Endothelial cell of umbilical vein (primary cell): ENCODE measurements around the gene MED25. TPM values are rescaled to one million over a fixed set of nuclear protein-coding genes. Genes with fewer than 3 reads are reported as not detected.
A peak's percentile ranks its signal among the peaks of the same experiment; 100 is the strongest.

Experiments used
- BruUV-seq: library from RNA; stranded (reverse); fragments of 400-500 nt; replicated peaks from 2 replicates; lab custom pipeline; 2021; lab: Mats Ljungman, UMichigan
- CTCF ChIA-PET: fragments of 300-600, 350-600 bp; sonication (Branson Sonifier 250); formaldehyde crosslinking; loops from one replicate; lab custom pipeline; 2021; ENCODE audit warnings: antibody characterized with exemption, inconsistent platforms; lab: Charles Lee
- POLR2A ChIA-PET: fragments of 300-600, 350-600 bp; sonication (Branson Sonifier 250); formaldehyde crosslinking; loops from one replicate; lab custom pipeline; 2021; ENCODE audit warnings: antibody characterized with exemption, inconsistent platforms; lab: Charles Lee
- DNase-seq: peaks from one replicate; pipeline ENCODE4 v3.0.0-alpha.2; 2011; ENCODE audit warnings: low read depth, low spot score
- FAIRE-seq: peaks from 2 replicates; lab custom pipeline; 2011; peaks lifted over from hg19 to GRCh38; lab: Jason Lieb, UNC
- H2AFZ ChIP-seq: 2 replicates; pipeline ENCODE4 v1.6.0; 2012; ENCODE audit warnings: low read depth, low read length, control low read depth, inconsistent platforms
- H3K27ac ChIP-seq: 2 replicates; pipeline ENCODE4 v1.5.1; 2011; ENCODE audit warnings: low read depth, mild to moderate bottlenecking, control low read depth, low read length, moderate library complexity; ENCODE audit not compliant: insufficient read depth
- H3K27me3 ChIP-seq, 2 experiments: 2 replicates each; pipeline versions ENCODE4 v1.6.0 to v1.6.1; 2011; ENCODE audit warnings: low read length in 2 of 2, mixed read lengths in 1 of 2; ENCODE audit not compliant: control insufficient read depth in 2 of 2, insufficient read depth in 2 of 2
- H3K36me3 ChIP-seq, 2 experiments: 2 replicates in 1 of 2; 3 replicates in 1 of 2; pipeline ENCODE4 v1.5.1; 2011; ENCODE audit warnings: low read length in 2 of 2, mild to moderate bottlenecking in 1 of 2, moderate library complexity in 1 of 2; ENCODE audit not compliant: control insufficient read depth in 2 of 2, insufficient read depth in 2 of 2; ENCODE audit errors: extremely low read depth in 1 of 2
- H3K4me1 ChIP-seq: 3 replicates; pipeline ENCODE4 v1.5.1; 2011; ENCODE audit warnings: mild to moderate bottlenecking, low read length; ENCODE audit not compliant: control insufficient read depth, insufficient read depth; ENCODE audit errors: extremely low read depth
- H3K4me2 ChIP-seq: 2 replicates; pipeline ENCODE4 v1.6.1; 2011; ENCODE audit warnings: low read length, control low read depth, mixed read lengths; ENCODE audit not compliant: insufficient read depth
- H3K4me3 ChIP-seq, 3 experiments: fragments of 200-600 bp in 1 of 3; sonication (generic), shearing (Covaris generic) in 1 of 3; replicated peaks in 1 of 3; 2 replicates each; pipeline ENCODE4 v1.5.1; 2011 to 2016; ENCODE audit warnings: control low read depth in 3 of 3, low read length in 3 of 3, mild to moderate bottlenecking in 2 of 3, inconsistent platforms in 1 of 3, low read depth in 1 of 3, moderate library complexity in 1 of 3; ENCODE audit not compliant: insufficient read depth in 1 of 3
- H3K79me2 ChIP-seq: 2 replicates; pipeline ENCODE4 v1.6.0; 2012; ENCODE audit warnings: low read length, inconsistent platforms; ENCODE audit not compliant: control insufficient read depth, insufficient read depth
- H3K9ac ChIP-seq: replicated peaks from 2 replicates; pipeline ENCODE3; 2011; ENCODE audit warnings: low read length, control low read depth; ENCODE audit not compliant: insufficient read depth; ENCODE audit errors: extremely low read depth
- H3K9me1 ChIP-seq: replicated peaks from 3 replicates; pipeline ENCODE4 v1.6.0; 2011; ENCODE audit warnings: mild to moderate bottlenecking, low read length; ENCODE audit not compliant: control insufficient read depth, insufficient read depth; ENCODE audit errors: extremely low read depth
- H3K9me3 ChIP-seq: replicated peaks from 2 replicates; pipeline ENCODE4 v1.5.1; 2012; ENCODE audit warnings: low read length, inconsistent platforms; ENCODE audit not compliant: control insufficient read depth, insufficient read depth
- H4K20me1 ChIP-seq: replicated peaks from 2 replicates; pipeline ENCODE3; 2011; ENCODE audit warnings: mild to moderate bottlenecking, low read length; ENCODE audit not compliant: control insufficient read depth, insufficient read depth; ENCODE audit errors: extremely low read depth
- CTCF ChIP-seq, 2 donors: IDR thresholded peaks; 1 replicate in 1 of 2; 2 replicates in 1 of 2; pipeline ENCODE4 v1.5.1; 2011; ENCODE audit warnings: low read length in 2 of 2, mild to moderate bottlenecking in 2 of 2, moderate library complexity in 2 of 2, control low read depth in 1 of 2, inconsistent platforms in 1 of 2, low read depth in 1 of 2; ENCODE audit not compliant: insufficient read depth in 1 of 2; ENCODE audit errors: extremely low read depth in 1 of 2
- EZH2 ChIP-seq: IDR thresholded peaks from 2 replicates; pipeline ENCODE4 v1.6.1; 2012; ENCODE audit warnings: borderline replicate concordance, low read depth, mild to moderate bottlenecking, moderate library complexity, low read length, inconsistent platforms; ENCODE audit not compliant: severe bottlenecking
- FOS ChIP-seq: IDR thresholded peaks from 2 replicates; pipeline ENCODE4 v1.6.1; 2011; ENCODE audit warnings: mild to moderate bottlenecking, low read length, moderate library complexity, borderline replicate concordance; ENCODE audit not compliant: insufficient read depth
- GATA2 ChIP-seq: IDR thresholded peaks from 2 replicates; pipeline ENCODE4 v1.7.0; 2011; ENCODE audit warnings: low read depth, mild to moderate bottlenecking, moderate library complexity, mixed read lengths, low read length; ENCODE audit not compliant: insufficient read length, insufficient read depth
- JUN ChIP-seq: IDR thresholded peaks from 2 replicates; pipeline ENCODE4 v1.6.1; 2011; ENCODE audit warnings: borderline replicate concordance, low read depth; ENCODE audit not compliant: insufficient read length, insufficient read depth
- MAX ChIP-seq: IDR thresholded peaks from 2 replicates; pipeline ENCODE4 v1.6.1; 2011; ENCODE audit not compliant: insufficient read depth, insufficient read length
- MYC ChIP-seq: IDR thresholded peaks from one replicate; pipeline ENCODE4 v1.6.1; 2011; ENCODE audit warnings: mild to moderate bottlenecking, low read depth, low read length
- POLR2A ChIP-seq: IDR thresholded peaks from 2 replicates; pipeline ENCODE4 v1.6.1; 2012; ENCODE audit warnings: low read depth, mild to moderate bottlenecking, control low read depth, low read length
- POLR2AphosphoS5 ChIP-seq: IDR thresholded peaks from 2 replicates; pipeline ENCODE4 v1.6.1; 2012; ENCODE audit warnings: low read depth, mild to moderate bottlenecking, control low read depth, low read length, moderate library complexity; ENCODE audit not compliant: insufficient read depth
- dilution Hi-C: fragments of 300-500 bp; cut with MboI; formaldehyde crosslinking; loops from one replicate; pipeline ENCODE4 v1.15.0; 2019; ENCODE audit warnings: low sequenced_read_pairs; ENCODE audit not compliant: extremely low pct_ligation_motif_present
- intact Hi-C: fragments of 100-400 bp; cut with micrococcal nuclease; formaldehyde crosslinking; loops from one replicate; pipeline ENCODE4 v1.10.0; 2022
- polyA plus RNA-seq, 4 experiments: library from polyadenylated mRNA; depleted of rRNA in 3 of 4; stranded (reverse) in 3 of 4; unstranded in 1 of 4; fragments of >200 nt; gene quantifications; 2 replicates each; pipeline versions ENCODE4 v1.2.1 to v1.2.3, GENCODE V29; 2011 to 2012; ENCODE audit warnings: missing spikeins in 1 of 4
- total RNA-seq: library from RNA; stranded (reverse); gene quantifications from 2 replicates; pipeline ENCODE4 v1.2.3, GENCODE V29; 2021

MED25 gene
- total and polyA plus RNA-seq, 2 donors (not counting 3 experiments of a cell fraction or from before 2014, with no cell fraction given): 31.7 to 62.9 TPM

- FAIRE-seq: peak; percentile 15
- POLR2A ChIA-PET: no interaction called here
- peak overlapping the region; percentile 93 for H3K27ac ChIP-seq
Measured at GRCh38 chr19:49812452-49812996, 5.6 kb upstream of the MED25 start.

More at GRCh38 chr19:49812452-49812996, 5.6 kb upstream of the MED25 start:
- no peak for DNase-seq
- no peaks in the 10 kb centered on the region for H3K27me3 ChIP-seq
- intact Hi-C loops (loop anchor here (2.0 kb wide), 1 partner anchor 64 kb away; the partner anchor contains the start of genes AKT1S1 and TBC1D17), dilution Hi-C loops (no loop called here)
- H3K79me2 ChIP-seq: no peaks in the 10 kb centered on the region
- H3K4me3 ChIP-seq: peak overlapping the region; percentile 57 to 88 (median 59)
- CTCF ChIA-PET: interaction anchor here (0.8 to 2.0 kb wide), 4 partner anchors 38 to 136 kb away, joined by 3 to 15 read pairs (median 4); partner anchors contain the start of genes PRMT1 and PTOV1
- H3K4me1 ChIP-seq: peaks cover 23% of the 10 kb centered on the region
- H3K9me3 ChIP-seq: no peaks in the 10 kb centered on the region
- H2AFZ ChIP-seq: peak overlapping the region; percentile 73
- no peaks in the 10 kb centered on the region for H3K36me3 ChIP-seq
- H3K9me1 ChIP-seq: no peaks in the 10 kb centered on the region
- H3K4me2 ChIP-seq: peak overlapping the region; percentile 80
- BruUV-seq: TSS peak; percentile 35
- H3K9ac ChIP-seq: peak overlapping the region; percentile 95
- H4K20me1 ChIP-seq: no peaks in the 10 kb centered on the region
- TF ChIP-seq MYC: no peak
- no peak for TF ChIP-seq GATA2
- no peak for TF ChIP-seq POLR2AphosphoS5
- TF ChIP-seq JUN: no peak
- no peak for TF ChIP-seq MAX
- no peak for TF ChIP-seq CTCF (IDR thresholded peaks at IDR 0.05; ENCODE audit: extremely low read depth in 1 of 2, insufficient read depth in 1 of 2, low read depth in 1 of 2, low read length in 2 of 2)
- no peak for TF ChIP-seq EZH2
- TF ChIP-seq POLR2A: no peak
- no peak for TF ChIP-seq FOS
